NB4 (cell line): ENCODE results near the gene CHAD.

Experiments
- CTCF ChIP-seq: IDR thresholded peaks from one replicate; pipeline ENCODE4 v1.5.1; 2012; ENCODE audit warnings: low read depth, low read length
- MAX ChIP-seq: IDR thresholded peaks from 2 replicates; pipeline ENCODE4 v1.6.1; 2011; ENCODE audit warnings: low read depth, low read length
- POLR2A ChIP-seq: IDR thresholded peaks from 2 replicates; pipeline ENCODE4 v1.6.1; 2011; ENCODE audit warnings: mild to moderate bottlenecking; ENCODE audit not compliant: insufficient read length; ENCODE audit errors: extremely low read depth

- TF ChIP-seq POLR2A (no peak), CTCF (no peak), MAX (no peak)
Observed at GRCh38 chr17:50502301-50502990, 33.8 kb upstream of the CHAD start.
